ENCODE results near the gene ZFYVE28. TPM values are rescaled to one million over a fixed set of nuclear protein-coding genes. Genes with fewer than 3 reads are reported as not detected.

The ZFYVE28 gene
- total and polyA plus RNA-seq, 2 of the 8 experiments (the other 6 are each of a cell fraction or from before 2014, with no cell fraction given): 1.7 to 4.9 TPM

GRCh38 chr4:2284934-2285612 is 133.4 kb downstream of the ZFYVE28 start:
- peaks cover 0 to 6% of the 10 kb centered on the region in 2 experiments for H4K20me1 ChIP-seq (replicated peaks in 1 of 2; ENCODE audit: control insufficient read depth in 1 of 2, insufficient read depth in 2 of 2, low read length in 2 of 2)
- no peaks in the 10 kb centered on the region for H3K79me2 ChIP-seq (ENCODE audit: control insufficient read depth in 1 of 2, insufficient read depth in 2 of 2, low read length in 2 of 2)
- DNase-seq (ENCODE audit: low read depth in 1 of 2, low spot score in 2 of 2) (no peak), FAIRE-seq (no peak)
- no peak overlapping the region for H3K18ac ChIP-seq (ENCODE audit: extremely low read depth, low read length)
- H2BK12ac ChIP-seq (ENCODE audit: low read depth, low read length): no peak overlapping the region
- no peak overlapping the region for H4K91ac ChIP-seq (replicated peaks; ENCODE audit: insufficient read length, low read length)
- no peak overlapping the region for H3K23ac ChIP-seq (ENCODE audit: insufficient read length)
- H3K23me2 ChIP-seq (ENCODE audit: low read depth, low read length): peaks cover 7% of the 10 kb centered on the region; the same call in 1 of the 2 replicates
- no peak overlapping the region for H2BK120ac ChIP-seq (replicated peaks; ENCODE audit: low read depth, low read length)
- peaks cover 0 to 5% (median 0%) of the 10 kb centered on the region in 4 experiments; a peak in 2 of 7 replicates for H3K4me1 ChIP-seq (replicated peaks in 1 of 4; ENCODE audit: control insufficient read depth in 3 of 4, insufficient read depth in 4 of 4, low read length in 3 of 4)
- H2BK15ac ChIP-seq (ENCODE audit: low read length): no peak overlapping the region
- POLR2A ChIA-PET (ENCODE audit: partially characterized antibody): interaction anchor here (0.7 kb wide), 1 partner anchor 1481 kb away, joined by 3 read pairs; no protein-coding TSS in a partner anchor
- no peak overlapping the region for H3K4me2 ChIP-seq (ENCODE audit: insufficient read depth in 1 of 2, low read depth in 2 of 2, low read length in 2 of 2)
- no peaks in the 10 kb centered on the region for H3K27me3 ChIP-seq (replicated peaks in 1 of 4; ENCODE audit: control insufficient read depth in 3 of 4, extremely low read depth in 1 of 4, insufficient read depth in 3 of 4, low read length in 3 of 4)
- H3K9me3 ChIP-seq (ENCODE audit: insufficient read depth in 2 of 2, low read depth in 1 of 2, low read length in 1 of 2): no peaks in the 10 kb centered on the region
- H2BK20ac ChIP-seq (ENCODE audit: low read length): no peak overlapping the region
- H3K4me3 ChIP-seq (ENCODE audit: extremely low read depth in 1 of 4, insufficient read depth in 2 of 4, low read depth in 3 of 4, low read length in 4 of 4): no peak overlapping the region
- no peak overlapping the region for H3K27ac ChIP-seq (ENCODE audit: low read depth, low read length)
- H2AK5ac ChIP-seq (ENCODE audit: low read depth, low read length): no peak overlapping the region
- no peak overlapping the region for H4K8ac ChIP-seq (ENCODE audit: extremely low read depth, insufficient read depth, low read length)
- H4K5ac ChIP-seq (ENCODE audit: insufficient read length, low read depth, low read length): no peak overlapping the region
- no peak overlapping the region for H3K56ac ChIP-seq (replicated peaks; ENCODE audit: insufficient read length, low read depth, low read length)
- 90% methylated on average over 15 of the region's 15 CpGs; no CpG with 5 or more reads in 1 of the 2 experiments for WGBS, 2 experiments (ENCODE audit: extremely low coverage in 1 of 2, insufficient coverage in 1 of 2, insufficient read length in 1 of 2, insufficient replicate concordance in 2 of 2, low coverage in 1 of 2, low lambda C conversion rate in 2 of 2, missing lambda C conversion rate in 1 of 2)
- H3K9ac ChIP-seq (replicated peaks in 1 of 4; ENCODE audit: extremely low read depth in 1 of 4, low read depth in 3 of 4, low read length in 3 of 4): no peak overlapping the region
- H3K36me3 ChIP-seq (ENCODE audit: control insufficient read depth in 2 of 4, insufficient read depth in 4 of 4, low read length in 3 of 4): no peaks in the 10 kb centered on the region
- no peaks in the 10 kb centered on the region for H3K79me1 ChIP-seq (ENCODE audit: low read depth, low read length)
- no peak overlapping the region for H2BK5ac ChIP-seq (ENCODE audit: low read depth, low read length)
- H2AFZ ChIP-seq (ENCODE audit: low read length): no peak overlapping the region
- CTCF ChIA-PET (ENCODE audit: partially characterized antibody): interaction anchor here (0.6 to 1.4 kb wide), 2 partner anchors 31 to 351 kb away, joined by 3 read pairs; no protein-coding TSS in a partner anchor
- H3K4ac ChIP-seq (replicated peaks; ENCODE audit: insufficient read length, low read depth, low read length): no peak overlapping the region
- H3K14ac ChIP-seq (ENCODE audit: insufficient read length): no peak overlapping the region
- no peak for TF ChIP-seq TAF1 (IDR thresholded peaks at IDR 0.05; ENCODE audit: low read depth, low read length)
- TF ChIP-seq TEAD4 (IDR thresholded peaks at IDR 0.05; ENCODE audit: low read depth, low read length): no peak
- no peak for TF ChIP-seq NRF1 (IDR thresholded peaks at IDR 0.05; ENCODE audit: low read depth, low read length)
- no peak for TF ChIP-seq RNF2 (IDR thresholded peaks at IDR 0.05; ENCODE audit: borderline replicate concordance, low read depth, low read length, missing control alignments, poor library complexity, severe bottlenecking)
- TF ChIP-seq TAF7 (optimal IDR thresholded peaks at IDR 0.05; ENCODE audit: borderline replicate concordance, low read depth, low read length): no peak
- TF ChIP-seq EP300 (IDR thresholded peaks at IDR 0.05; ENCODE audit: borderline replicate concordance in 1 of 2, low read depth in 2 of 2, low read length in 2 of 2): no peak
- TF ChIP-seq MAFK (IDR thresholded peaks at IDR 0.05; ENCODE audit: low read depth, low read length): no peak

Data from H1 (cell line).